Inferior parietal cortex (tissue), 1 donor: Measurements from ENCODE around the gene FGGY.
"Not testable (repeated sequence)": the region's sequence is repeated elsewhere in the genome, so short reads cannot be mapped to it uniquely, and the experiment has no call there.

ENCODE experiments used
- DNase-seq: peaks from one replicate; pipeline ENCODE4 v3.0.0-alpha.2; 2016; ENCODE audit errors: extremely low spot score

The FGGY gene

DNA sequence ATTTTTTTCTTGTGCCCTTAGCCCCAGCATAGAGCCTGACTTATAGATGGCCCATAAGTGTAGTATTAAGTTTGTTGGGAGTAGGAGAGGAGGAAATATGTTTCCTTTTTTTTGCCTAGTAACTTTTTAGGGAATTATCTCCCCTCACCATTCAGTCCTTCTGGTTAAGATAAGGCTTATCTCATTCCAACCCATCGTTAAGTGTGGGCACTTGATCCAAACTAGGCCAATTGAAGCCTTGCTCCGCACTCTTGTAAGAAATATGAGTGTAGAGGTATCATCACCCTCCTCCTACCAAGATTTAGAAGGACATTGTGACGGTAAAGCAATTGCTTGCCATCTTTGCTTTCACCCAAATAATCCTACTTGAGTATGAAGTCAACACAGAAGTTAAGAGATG lies 8.8 kb upstream of the FGGY start:
- no peak for DNase-seq

- DNase-seq = no peak
These were observed 7.3 kb upstream of the FGGY start for GRCh38 chr1:59289570-59289969.

DNA sequence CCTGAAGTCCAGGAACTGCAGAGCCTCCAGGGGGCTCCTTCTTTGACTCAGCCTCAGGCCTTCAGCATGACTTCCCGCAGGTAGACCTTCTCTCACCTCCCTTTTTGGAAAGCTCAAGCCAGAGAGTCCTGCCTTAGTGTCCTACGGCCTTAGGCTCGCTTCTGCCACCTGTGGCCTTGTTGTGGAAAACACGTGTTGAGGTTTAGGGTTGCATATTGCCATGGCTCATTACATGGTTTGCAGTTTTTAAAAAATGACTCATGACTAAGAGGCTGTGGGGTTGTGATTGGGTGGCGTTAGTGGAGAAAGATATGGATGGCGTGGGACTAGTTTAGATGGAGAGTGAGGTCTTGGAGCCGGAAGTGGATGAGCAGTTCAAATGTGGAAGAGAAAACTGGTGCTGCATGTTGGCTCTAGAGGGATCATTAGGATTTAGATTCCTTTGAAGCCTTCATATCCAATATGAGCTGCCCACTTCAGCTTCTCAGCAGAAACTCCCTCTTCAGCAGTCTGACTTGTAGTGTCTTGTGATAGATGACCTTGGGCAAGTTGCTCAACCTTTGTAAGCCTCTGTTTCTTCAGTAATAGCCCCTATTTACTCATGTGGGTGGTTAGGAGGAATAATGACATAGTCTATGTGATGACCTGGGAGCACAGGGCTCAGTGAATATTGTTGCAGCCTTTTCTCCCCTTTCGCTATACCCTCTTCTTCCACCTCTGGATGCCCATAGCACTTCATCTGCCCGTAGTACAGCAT lies 6.5 kb upstream of the FGGY start:
- DNase-seq = no peak

DNA sequence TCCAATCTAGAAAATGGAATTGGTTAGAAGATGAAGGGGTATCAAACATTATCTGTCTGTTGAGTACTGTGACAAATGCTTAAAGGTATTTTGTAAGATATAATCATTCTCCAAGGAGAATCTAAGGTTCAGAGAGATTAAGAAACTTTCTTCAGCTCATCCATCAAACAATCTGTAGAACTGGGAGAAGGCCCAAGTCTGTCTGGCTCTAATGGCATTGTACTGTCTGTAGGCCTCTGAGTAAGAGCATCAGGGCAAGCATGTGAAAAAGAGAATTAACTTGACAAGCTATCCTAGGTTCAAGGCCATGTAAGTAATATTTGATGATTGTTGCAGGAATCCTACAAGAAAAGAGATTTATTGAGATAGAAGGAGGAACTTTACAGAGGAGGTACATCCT lies 5.3 kb upstream of the FGGY start:
- DNase-seq = no peak

GRCh38 chr1:59292562-59292961 lies 4.3 kb upstream of the FGGY start:
- peak; percentile 41 for DNase-seq

DNA sequence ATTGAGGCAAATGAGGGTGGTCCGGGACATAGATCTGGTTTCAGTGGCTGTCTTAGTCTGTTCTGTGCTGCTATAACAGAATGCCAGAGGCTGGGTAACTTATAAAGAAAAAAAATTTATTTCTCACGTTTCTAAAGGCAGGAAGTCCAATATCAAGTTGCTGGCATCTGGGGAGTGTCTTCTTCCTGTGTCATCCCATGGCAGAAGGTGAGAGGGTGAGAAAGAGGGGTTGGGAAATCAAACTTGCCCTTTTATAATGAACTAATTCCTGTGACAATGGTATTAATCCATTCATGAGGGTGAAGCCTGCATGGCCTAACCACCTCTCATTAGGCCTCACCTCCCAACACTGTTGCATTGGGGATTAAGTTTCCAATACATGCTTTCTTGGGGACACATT lies 3.7 kb upstream of the FGGY start:
- no peak for DNase-seq

GRCh38 chr1:59293849-59294248 lies 3.0 kb upstream of the FGGY start:
- no peak for DNase-seq

- no peak for DNase-seq
These were observed 2.5 kb upstream of the FGGY start for GRCh38 chr1:59294423-59294822.

DNA sequence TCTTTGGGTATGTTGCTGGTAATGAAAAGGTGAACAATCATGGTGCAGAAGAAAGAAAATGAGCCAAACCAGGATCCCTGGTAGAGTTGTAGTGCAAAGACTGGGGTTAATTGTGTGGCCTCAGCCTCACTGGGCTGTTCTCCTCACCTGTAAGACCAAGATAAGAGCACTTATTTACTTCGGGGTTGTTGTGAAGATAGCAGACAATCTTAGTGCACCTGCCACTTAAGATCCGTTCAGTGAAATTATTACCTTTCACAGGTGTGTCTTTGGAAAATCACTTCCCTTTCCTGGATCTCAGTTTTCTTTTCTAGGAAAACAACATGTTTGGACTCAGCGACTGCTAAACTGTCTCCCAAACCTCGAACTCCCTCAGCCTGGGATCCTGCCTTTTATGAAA lies 1.3 kb upstream of the FGGY start:
- DNase-seq = no peak

GRCh38 chr1:59298026-59298583 lies 1.2 kb downstream of the FGGY start:
- peak; percentile 11 for DNase-seq

DNA sequence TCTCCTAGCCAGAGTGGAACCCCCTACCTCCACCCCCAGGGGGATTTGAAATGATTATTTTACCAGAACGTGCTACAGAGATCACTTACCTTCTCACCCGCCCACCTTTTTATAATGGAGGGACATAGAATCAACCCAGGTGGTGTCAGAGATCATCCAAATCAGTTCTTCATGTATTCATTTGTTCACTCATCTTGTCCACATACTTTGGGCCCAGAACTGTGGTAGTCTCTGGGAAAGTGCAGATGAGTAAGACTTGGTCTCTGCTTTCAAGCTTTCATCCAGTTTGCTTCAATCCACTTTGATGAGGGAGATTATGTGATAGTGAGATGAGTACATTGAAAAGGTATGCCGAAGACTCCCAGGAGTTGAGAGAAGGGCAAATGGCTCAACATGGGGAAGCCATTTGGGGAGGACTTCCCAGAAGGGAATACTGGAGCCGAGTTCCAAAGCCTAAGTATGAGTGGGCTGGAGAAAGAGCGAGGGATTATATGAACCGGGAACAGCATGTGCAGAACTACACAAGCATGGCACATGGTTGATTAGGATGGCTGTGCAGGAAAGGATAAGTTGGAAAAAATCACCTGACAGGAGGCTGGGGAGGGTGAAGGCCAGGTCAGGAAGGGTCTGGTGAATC lies 1.9 kb downstream of the FGGY start:
- no peak for DNase-seq

DNA sequence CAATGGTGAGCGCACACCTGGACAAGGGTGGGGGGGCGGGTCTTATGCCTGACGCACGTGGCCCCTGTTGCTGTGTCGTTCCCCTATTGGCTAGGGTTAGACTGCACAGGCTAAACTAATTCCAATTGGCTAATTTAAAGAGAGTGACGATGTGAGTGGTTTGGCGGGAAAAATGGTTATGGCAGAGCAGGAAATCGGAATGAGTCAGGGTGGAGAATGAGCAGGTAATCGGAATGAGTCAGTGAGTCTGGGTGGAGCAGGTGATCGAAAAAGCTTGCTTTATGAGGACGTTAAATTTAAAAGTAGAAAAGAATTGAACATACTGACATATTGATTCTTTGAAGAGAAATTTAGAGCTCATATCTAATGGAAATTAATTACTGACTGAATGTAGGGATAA lies 2.8 kb downstream of the FGGY start:
- not testable (repeated sequence) for DNase-seq

GRCh38 chr1:59302297-59302696 lies 5.4 kb downstream of the FGGY start:
- DNase-seq = no peak

DNA sequence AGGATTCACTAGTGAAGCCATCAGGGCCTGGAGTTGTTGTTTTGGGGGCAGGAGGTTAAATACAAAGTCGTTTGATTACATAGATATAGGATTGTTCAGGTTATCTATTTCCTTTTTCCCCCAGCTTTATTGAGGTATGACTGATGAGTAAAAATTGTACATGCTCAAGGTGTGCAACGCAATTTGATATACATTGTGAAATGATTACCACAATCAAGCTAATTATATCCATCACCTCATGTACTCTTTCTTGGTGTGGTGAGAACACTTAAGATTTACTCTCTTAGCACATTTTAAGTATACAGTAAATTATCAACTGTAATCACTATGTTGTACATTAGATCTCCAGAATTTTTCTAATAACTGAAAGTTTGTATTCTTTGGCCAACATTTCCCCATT lies 6.0 kb downstream of the FGGY start:
- no peak for DNase-seq

GRCh38 chr1:59305188-59305587 lies 8.3 kb downstream of the FGGY start:
- DNase-seq = no peak

DNA sequence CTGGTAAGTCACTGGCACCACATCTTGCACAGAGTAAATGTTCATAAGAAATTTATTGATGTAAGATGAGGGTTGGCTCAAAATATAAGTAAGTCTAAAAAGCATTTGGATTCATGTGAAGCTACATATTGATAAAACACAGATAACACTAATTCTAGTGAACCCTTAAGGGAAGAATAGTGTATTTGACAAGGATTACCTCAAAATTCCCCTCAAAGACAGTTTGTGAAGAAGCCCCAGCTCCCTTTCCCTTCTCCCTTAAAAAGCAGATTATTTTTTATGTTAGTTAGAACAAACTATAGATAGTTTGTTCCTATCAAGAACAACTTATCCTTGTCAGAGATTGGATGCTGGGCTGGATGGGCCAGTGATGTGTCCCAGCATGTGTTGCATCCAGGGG lies 10.7 kb downstream of the FGGY start:
- no peak for DNase-seq

DNA sequence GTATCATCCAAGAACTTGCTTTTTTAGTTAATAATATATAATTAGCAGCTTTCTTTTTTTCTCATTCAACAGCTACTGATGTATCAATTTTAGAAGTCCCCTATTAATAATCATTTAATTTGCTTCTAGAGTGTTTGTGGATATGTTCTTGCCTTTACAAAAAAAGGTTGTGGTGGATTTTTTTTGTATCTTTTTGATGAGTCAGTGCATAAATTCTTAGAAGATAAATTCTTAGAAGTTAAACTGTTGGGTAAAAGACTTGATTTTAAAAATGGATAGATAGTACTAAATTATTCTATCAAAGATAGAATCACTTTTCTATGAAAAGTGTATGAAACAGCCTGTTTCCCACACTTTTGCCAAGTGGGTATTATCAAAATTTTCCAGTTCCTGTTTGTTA lies 11.9 kb downstream of the FGGY start:
- no peak for DNase-seq

GRCh38 chr1:59309392-59309791 lies 12.5 kb downstream of the FGGY start:
- no peak for DNase-seq

DNA sequence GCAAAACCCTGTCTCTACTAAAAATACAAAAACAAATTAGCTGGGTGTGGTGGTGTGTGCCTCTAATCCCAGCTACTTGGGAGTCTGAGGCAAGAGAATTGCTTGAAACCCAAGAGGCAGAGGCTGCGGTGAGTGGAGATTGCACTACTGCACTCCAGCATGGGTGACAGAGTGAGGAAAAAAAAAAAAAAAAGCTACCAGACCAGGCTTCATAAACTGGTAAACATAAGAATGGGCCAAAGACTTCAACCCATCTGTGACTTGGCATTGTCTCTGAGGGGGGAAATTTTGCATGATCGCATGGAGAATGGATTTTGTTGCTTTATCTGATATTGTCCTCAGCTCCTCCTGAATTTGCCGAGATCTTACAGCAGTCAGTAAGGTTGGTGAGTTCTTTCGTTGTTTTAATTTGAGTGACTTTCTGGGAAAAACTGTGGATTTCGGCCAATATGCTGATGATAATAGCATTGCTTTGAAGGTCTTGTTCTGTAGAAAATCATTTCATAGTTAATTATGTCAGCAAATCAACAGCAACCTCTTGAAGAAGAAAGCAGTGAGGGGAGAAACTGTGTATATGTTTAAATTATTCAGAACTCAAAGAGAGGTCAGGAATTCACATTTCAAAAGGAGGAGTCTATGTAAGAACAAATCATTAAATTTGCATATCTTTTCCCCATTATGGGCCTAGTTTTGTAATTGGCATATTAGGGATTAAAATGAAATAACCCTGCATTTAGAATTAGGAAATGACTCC lies 13.1 kb downstream of the FGGY start:
- no peak for DNase-seq

DNA sequence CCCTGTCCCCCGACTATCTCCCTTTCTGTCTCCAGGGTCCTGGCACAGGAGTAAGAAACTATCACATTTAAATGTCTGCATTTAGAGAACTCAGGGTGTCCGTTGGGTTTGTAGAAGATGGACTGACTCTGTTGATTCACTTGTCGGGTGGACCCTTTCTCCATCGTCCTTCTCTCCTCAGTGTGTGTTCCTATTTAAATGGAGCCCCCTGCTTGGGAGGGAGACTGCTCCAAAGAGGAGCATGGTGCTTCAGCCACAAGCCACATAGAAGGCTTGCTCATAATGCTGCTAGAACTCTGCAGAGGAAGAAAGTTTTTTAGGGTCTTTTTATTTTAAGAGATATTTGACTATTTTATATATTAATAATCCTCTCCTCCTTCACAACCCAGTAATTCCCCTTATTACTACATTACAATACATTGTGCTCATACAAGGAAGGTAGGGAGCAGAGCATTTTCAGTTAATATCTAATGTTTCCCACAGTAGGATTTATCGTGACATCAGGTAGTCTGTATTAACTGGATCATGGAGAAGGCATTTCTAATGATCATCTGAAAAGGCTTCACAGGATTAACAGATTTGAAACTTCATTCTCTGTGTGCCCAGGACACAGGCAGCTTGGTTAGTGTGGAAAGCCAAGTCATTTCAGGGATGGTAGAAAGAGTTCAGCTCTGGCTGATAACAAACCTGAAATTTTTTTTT lies 13.8 kb downstream of the FGGY start:
- DNase-seq = no peak

GRCh38 chr1:59314776-59315528 lies 18.1 kb downstream of the FGGY start:
- DNase-seq = no peak
